HG02943 (cell line): ENCODE data around the gene PSORS1C2.
"Not testable (repeated sequence)": the region's sequence is repeated elsewhere in the genome, so short reads cannot be mapped to it uniquely, and the experiment has no call there.

ENCODE experiments used
- ATAC-seq: cut with Tn5 transposase; IDR thresholded peaks from one replicate; pipeline ENCODE4 v1.9.1; 2021; ENCODE audit warnings: mild to moderate bottlenecking, low read depth, moderate library complexity; ENCODE audit not compliant: unreplicated experiment

The PSORS1C2 gene

DNA sequence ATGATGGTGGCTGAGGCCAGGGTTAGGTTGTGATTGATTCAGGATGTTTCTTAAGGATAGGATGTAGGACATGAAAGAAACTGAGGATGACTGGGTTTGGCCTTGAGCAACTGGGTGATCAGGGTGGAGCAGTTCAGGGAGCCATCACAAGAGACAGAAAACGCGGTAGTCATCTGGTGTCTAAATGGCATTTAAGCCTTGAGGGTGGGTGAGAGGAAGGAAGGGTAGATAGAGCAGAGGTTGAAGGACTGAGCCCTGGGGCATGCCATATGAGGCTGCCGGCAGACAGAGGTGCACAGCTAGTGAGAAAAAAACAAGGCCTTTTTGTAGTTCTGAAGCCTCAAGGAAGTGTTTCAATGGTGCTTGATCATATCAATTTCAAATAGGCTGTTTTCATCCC is 29.7 kb upstream of the PSORS1C2 start:
- ATAC-seq = no peak

DNA sequence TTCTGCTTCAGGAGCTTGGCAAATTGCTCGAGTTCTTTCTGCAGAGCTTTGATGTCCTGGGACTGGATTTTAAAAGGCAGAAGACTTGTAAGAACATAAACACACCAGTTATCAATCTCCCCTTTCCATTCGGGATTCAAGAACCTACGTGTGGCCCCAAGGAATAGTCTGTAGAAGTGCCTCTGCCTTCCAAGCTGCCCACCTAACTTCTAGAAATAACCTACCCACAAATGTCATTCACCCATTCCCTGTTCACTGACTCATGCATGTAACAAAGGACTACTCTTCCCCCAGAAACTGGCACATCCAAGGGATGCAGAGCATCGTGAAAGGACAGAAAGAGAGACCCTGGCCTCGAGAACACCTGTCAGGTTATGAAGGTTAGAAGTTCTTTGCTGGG is 27.1 kb upstream of the PSORS1C2 start:
- no peak for ATAC-seq

DNA sequence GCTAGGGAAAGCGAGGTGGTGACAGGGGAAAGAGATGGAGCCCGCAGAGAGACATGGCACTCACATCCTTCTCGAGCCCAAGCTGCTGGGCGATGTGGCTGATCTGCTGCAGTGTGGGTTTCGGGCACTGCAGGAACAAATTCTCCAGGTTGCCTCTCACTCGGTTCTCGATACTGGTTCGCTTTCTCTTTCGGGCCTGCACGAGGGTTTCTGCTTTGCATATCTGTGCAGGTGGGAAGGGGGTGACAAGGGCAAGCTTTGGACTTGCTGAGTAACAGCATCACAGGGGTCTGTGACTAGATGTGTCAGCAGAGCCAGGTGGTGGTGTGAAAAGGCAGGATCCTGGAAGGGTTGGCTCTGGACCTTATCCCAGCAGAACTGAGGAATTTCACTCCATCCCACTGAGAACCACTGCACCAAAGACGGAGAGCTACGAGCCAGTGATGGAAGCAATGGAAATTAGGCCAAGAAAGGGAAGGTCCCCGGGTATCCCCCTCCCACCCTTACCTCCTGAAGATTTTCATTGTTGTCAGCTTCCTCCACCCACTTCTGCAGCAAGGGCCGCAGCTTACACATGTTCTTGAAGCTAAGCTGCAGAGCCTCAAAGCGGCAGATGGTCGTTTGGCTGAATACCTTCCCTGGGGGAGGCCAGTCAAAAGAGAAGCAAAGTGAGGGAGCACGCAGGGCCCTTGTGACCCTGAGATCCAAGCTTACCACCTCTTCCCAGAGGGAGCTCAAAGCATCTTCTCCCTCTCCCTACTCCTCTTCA is 26.4 kb upstream of the PSORS1C2 start:
- peak; percentile 63 for ATAC-seq

DNA sequence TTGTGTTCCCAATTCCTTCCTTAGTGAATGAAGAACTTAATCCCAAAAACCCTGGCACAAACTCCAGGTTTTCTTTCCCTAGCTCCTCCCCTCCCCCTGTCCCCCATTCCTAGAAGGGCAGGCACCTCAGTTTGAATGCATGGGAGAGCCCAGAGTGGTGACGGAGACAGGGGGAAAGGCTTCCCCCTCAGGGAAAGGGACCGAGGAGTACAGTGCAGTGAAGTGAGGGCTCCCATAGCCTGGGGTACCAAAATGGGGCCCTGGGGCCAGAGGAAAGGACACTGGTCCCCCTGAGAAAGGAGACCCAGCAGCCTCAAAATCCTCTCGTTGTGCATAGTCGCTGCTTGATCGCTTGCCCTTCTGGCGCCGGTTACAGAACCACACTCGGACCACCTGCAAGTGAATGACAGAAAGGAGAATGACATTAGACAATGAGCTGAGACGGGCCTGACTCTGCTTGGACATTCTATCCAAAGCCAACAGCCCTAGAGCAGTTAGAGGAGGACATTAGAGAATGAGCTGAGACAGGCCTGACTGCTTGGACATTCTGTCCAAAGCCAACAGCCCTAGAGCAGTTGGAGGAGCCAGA is 25.7 kb upstream of the PSORS1C2 start:
- not testable (repeated sequence) for ATAC-seq

DNA sequence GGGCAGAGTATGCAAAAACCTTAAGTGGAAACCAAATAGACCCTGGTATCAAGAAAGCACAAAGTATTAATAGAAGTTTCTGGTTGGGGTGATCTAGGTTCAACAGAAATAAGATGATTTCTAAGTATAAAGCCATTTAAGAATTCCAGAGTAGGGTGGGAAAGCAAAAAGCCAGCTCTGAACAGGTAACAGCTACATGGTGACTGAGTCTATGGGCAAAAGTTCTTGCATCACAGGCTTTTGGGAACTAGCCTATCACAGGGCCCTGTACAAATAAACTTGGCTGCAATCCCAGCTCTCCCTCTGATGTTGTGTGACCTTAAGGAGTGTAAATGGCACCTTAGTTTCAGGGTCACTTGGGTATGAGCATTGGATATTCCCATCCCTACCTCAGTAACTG is 25.1 kb upstream of the PSORS1C2 start:
- no peak for ATAC-seq

DNA sequence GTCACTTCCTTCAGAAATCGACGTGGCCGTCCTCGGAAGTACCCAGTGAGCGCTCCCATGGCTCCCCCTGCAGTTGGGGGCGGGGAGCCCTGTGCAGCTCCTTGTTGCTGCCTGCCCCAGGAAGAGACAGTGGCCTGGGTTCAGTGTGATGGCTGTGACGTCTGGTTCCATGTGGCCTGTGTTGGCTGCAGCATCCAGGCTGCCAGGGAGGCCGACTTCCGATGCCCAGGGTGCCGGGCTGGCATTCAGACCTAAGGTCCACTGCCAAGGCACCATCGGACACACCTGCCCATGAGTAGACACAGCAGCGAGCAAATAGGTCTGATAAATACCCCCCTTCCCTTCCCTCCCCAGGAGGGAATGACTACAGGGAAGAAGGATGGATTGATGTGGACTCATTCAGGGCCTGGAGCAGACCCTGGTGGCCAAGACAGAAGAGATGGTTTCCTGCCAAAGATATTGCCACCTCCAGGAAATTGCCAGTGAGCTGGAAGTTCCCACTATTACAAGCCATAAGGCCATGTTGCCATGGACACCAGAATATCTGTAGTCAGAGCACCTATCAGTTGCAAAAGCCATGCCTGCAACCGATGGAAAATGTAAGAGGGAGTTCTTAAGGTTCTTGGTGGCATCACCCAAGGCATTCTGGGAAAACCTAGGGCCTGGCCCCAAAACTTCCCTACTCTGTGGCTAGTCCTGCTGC is 23.7 kb upstream of the PSORS1C2 start:
- no peak for ATAC-seq

DNA sequence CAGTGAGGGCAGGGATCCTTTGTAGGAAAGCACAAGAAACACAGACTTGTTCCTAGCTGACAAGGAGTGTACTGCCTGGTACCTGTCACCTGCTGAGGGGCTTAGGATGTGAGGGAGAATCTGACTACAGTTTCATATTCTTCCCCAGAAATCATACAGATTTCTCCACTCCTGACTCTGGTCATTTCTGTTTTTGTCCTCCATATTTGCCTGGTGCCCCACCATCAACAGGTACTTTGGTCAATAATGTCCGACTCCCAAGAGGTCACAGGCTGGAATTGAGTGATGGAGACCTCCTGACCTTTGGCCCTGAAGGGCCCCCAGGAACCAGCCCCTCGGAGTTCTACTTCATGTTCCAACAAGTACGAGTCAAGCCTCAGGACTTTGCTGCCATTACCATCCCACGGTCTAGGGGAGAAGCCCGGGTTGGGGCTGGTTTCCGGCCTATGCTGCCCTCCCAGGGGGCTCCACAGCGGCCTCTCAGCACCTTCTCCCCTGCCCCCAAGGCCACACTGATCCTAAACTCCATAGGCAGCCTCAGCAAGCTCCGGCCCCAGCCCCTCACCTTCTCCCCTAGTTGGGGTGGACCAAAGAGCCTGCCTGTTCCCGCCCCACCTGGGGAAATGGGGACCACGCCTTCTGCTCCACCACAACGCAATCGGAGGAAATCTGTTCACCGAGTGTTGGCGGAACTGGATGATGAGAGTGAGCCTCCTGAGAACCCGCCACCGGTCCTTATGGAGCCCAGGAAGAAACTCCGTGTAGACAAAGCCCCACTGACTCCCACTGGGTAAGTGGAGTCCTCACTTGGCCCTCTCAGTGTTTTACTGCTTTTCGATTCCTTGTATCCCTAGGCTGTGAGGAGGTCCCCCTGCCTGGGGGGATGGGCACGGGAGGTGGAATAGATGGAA is 22.6 kb upstream of the PSORS1C2 start:
- no peak for ATAC-seq

DNA sequence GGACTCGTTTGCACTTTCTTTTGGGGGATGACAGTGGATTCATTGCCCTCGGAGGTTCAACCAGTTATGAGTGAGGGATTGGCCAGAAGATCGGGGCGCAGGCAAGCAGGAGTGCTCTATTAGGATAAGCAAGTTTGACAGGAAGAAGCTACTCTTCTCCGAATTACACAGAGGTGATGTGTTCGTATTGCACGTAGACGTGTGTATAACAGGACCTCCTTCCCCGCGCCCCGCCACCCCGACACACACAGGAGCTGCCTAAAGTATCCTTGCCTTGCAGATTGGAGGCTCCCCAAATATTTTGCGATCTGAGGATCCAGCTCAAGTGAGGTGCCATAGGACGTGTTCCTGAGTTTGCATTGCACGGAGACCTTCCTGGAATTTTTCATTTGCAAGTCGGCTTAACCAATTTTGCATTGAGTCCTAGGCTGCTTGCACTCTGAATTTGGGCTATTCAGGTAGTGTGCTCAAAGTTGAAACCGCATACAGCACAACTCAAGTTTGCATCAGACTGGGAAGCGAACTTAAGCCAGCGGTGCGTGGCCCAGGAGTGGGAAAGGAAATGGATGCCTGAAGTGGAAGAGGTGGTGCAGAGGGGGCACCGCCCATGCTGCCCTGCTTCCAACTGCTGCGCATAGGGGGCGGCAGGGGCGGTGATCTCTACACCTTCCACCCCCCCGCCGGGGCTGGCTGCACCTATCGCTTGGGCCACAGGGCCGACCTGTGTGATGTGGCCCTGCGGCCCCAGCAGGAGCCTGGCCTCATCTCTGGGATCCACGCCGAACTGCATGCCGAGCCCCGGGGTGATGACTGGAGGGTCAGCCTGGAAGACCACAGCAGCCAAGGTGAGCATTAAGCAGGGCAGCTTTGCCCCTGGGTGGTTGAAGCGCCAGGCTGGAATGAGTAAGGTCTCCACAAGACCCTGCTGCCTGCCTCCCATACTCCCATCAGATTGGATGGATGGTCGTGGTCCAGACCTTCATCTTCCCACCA is 20.3 kb upstream of the PSORS1C2 start:
- peak; percentile 2 for ATAC-seq

DNA sequence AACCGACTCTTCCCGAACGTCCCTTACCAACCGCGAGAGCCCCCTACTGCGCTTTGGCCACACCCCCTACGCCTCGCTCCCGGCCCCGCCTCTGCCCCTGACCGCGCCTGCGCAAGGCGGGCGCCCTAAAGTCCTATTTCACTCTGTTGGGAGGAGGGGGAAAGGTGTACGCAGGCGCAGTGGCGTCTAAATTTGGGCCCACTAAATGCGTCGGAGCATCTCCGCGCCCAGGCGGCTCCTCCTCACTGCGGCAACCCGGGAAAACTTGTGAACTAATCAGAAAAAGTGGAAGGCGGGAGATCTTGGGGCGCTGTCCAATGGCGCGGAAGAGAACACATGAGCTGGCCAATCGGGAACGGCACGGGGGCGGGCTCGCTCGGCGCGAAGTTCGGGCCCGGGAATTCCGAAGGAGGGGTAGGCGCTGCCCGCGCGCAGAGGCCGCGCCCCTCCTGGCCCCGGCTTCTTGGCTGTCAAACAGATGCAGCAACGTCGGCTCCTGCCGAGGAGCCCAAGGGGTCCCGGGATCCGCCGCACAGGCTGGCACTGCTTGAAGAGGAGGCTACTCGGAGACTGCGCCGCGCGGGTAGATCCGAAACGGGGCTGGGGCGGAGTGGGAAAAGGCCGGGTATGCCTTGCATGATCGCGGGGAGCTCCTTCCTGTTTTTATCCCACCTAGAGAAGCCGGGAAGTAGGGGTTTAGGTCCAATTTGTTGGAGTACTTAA is 19.4 kb upstream of the PSORS1C2 start, which contains the start of gene TCF19:
TCF19 (plus strand) TSS at position 450 of the 723 bp plus-strand sequence. CDS start 881 bp downstream, outside the sequence.
- peak; percentile 60 for ATAC-seq

DNA sequence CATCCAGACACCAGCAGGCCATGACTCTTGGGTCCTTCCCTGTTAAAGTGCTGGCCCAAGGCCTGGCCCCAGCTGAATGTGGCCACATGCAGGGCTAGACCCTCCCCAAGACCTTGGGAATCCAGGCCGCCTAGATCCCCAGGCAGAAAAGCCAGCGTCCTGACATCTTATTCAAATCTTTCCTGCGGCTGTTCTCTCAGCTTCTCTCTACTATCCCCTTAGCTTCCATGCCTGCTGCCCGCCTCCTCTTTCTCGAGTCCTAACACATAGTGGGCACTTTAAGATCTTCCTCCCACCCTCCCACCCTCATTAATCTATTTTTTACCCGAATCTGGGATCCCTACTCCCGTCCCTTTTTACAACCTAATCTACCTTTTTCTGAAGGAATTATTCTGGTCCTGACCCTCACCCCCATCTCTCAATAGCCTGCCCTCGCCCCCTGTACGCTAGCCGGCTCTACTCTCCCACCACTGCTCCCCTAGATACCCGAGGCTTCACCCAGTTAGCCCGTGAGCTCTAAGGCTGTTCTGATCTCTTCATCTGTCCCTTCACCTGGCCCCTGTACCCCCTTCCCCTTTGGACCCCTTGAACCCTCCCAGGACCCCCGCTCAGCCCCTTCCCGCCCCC is 18.8 kb upstream of the PSORS1C2 start, which contains the start of gene CCHCR1:
CCHCR1 (minus strand) TSS at position 290 of the 627 bp plus-strand sequence; CDS start at position 88, 202 bp downstream.
- ATAC-seq = no peak

DNA sequence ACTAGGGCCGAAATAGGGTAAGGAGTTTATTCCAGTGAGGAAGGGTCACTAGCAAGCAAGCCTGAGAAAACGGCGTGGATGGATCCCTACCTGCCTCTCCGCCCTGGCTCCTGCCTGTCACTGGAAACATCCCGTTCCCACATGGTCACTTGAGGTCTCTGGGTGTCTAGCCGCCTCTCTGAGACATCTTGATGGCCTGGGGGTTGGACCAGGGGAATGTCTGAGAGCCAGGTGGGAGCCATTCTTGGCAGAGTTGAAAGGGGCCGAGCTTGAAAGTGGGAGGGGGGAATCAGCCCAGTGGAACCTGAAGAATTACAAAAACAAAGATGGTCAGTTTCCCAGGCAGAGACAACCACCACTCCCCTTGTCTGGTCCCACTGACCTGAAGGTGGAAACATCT is 17.8 kb upstream of the PSORS1C2 start:
- no peak for ATAC-seq

DNA sequence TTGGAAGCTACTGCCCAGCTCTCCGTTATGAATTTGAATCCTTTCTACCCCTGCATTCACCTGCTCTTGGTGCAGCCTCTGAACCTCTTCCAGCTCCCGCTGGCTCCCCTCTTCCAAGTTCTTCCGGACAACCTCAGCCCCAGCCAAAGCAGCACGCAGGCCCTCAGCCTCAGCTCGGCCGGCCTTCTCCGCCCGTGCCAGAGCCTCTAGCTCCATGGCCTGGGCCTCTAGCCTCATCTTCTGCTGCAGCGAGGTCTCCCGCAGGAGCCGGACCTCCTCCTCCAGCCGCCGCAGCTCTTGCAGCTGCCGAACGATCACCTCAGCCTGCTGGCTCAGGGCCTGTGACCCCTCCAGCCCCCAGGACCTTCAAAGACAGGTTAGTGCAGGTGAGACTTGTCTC is 15.6 kb upstream of the PSORS1C2 start:
- no peak for ATAC-seq

DNA sequence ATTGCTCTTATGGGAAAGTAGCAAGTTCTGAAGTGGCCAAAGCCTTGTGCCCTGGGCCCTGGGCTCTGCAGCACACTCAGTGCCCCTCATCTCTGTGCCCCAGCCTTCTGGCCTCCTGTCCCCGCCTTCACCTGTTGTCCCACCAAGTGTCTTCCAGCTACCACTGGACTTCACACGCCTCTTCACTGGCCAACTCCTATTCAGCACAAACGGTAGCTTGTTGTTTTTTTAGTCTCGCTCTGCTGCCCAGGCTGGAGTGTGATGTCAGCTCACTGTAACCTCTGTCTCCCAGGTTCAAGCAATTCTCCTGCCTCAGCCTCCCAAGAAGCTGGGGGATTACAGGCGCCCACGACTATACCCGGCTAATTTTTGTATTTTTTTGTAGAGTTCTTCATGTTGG is 13.9 kb upstream of the PSORS1C2 start:
- no peak for ATAC-seq

DNA sequence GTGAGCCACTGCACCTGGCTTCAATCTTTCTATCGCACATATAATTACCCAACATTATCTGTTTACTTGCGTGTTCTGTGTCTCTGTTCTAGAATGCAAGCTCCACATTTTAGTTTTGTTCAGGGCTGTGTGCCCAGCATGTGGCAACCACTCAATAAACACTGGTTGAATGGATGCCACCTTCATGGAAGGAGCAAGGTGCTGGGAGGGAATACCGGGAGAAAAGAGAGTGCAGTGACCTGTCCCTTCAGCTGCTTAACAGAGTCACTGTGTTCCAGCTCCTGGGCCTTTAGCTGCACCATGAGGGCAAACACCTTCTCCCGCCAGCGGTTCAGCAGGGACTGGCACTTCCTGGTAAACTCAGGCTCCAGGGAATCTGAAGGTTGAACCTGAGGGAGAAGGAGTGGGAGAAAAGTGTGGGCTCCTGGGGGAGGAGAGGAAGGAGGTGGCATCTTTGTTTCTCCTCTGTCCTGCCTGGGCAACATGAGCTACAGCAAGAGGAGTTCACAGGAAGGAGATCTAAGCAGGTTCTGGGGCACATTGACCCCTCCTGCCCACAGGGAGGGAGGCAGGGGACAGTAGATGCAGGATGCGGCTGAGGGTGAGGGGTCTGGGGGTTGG is 11.1 kb upstream of the PSORS1C2 start:
- ATAC-seq = no peak

DNA sequence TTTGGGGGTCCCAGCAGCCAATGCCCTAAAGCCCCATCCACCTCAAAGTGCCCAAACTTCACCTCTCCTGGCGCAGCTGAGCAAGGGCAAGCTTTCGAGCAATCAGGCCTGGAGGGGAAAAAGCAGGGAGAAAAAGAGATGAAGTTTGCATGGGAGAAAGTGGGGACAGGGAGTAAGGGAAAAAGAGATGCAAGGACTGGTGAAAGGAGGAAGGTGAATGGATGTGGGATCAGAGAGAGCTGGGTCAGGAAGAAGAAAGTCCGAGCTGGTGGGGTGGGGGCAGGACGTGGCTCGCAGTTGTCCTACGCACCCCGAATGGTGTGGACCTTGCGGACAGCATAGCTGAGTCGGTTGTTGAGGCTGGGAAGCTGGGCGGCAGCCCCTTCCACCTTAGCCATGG is 6.5 kb upstream of the PSORS1C2 start:
- no peak for ATAC-seq

DNA sequence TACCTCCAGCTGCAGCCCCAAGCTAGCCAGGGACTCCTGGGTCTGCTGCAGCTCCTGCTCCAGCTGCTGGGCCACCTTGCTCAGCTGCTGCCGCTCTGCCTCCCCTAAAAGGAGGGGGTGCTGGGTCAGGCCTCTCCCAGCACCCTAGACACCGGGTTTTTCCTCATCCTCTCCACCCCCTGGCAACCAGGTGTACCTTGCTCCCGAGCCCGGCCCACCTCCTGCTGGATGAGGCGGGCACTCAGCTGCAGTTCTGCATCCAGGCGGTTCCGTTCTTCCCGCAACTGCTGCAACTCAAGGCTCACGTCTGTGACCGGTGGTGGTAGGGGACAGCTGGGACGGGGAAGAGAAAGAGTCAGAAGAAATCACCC is 6.1 kb upstream of the PSORS1C2 start:
- ATAC-seq = no peak

DNA sequence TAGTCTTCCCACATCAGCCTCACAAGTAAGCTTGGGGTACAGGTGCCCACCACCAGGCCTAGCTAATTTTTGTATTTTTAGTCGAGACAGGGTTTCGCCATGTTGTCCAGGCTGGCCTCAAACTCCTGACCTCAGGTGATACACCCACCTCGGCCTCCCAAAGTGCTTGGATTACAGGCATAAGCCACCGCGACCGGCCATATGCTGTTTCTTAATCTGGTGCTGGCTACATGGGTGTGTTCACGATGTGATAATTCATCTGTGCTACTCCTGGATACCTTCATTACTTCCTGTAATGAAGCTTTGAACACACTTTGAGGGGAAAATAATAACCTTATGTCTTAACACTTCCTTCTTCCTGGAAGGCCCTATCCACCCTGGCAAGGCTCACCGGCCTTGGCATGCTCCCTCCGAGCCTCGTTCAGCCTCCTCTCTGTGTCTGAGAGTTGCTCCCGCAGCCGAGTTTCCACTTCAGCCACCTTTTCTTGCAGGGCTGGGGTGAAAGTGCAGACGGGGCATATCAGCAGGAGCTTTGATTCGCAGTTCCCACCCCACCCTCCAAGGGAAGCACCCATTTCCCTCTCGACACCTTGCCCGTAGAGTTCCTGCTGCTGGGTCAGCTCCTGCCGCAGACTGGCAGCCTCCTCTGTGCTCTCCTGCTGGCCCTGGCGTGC is 5.6 kb upstream of the PSORS1C2 start:
- no peak for ATAC-seq
